Fibroblast of skin of left biceps (primary cell): Measurements from ENCODE around the gene DIPK1C.

Source experiments
- DNase-seq, 2 experiments: peaks; one replicate each; pipeline ENCODE4 v3.0.0-alpha.2; 2013; ENCODE audit warnings: low read depth in 2 of 2

The DIPK1C gene

DNA sequence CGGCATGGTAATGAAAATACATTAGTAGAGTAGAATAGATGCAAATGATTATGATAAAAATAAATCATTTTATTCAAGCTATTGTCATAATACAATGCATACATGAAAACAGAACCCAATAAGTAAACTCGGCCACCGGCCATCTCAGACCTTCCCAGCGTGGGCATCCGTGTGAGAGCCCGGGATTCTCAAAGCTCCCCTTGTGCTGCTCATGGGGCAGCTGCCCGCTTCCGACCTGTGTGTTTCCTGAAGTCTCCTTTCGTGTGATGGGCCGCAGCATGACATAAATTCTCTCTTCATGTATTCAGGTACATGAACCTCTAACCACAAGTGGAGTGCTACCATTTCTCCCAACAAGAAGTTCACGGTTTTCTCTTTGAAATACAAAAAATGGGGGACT lies 25.6 kb upstream of the DIPK1C start:
- no peak for DNase-seq

DNA sequence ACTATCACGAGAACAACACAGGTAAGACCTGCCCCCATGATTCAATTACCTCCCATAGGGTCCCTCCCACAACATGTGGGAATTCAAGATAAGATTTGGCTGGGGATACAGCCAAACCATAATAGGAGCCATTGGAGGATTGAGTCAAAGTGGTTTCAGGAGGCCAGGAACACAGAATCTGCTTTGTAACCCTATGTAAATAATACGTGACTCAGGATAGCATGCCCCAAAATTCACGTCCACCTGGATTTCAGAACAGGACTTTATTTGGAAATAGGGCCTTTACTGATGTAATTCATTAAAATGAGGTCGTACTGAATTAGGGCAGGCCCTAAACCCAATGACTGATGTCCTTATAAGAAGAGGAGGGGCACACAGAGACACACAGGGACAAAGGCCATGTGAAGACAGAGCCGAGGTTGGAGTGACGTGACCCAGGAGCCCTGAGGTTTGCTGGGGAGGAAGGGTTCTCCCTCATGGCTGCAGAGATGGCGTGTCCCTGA lies 23.1 kb upstream of the DIPK1C start:
- DNase-seq, result no peak

DNA sequence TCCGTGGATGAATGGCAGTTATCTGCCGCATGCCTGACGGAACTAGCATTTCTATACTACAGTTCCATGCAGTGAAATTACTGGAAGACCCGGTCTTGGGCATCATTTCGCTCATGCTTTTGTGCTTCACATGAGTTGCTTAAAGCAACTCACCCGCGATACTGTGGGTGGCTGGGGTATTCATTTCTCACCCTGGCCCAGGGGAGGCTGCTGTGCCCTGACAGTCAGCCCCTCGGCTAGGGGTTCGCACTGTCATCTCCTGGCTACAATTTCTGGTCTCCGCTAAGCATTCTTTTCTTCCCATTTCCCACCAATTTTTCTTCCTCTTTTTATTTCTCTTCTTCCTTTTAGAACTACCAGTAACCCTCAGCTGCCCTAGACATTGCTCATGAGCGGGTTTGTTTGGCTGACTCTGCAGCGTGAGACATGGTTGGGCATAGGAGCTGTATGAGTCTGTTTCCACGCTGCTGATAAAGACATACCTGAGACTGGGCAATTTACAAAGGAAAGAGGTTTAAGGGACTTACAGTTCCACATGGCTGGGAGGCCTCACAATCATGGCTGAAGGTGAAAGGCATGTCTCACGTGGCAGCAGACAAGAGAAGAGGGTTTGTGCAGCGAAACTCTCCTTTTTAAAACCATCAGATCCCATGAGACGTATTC lies 22.5 kb upstream of the DIPK1C start:
- DNase-seq, result no peak

DNA sequence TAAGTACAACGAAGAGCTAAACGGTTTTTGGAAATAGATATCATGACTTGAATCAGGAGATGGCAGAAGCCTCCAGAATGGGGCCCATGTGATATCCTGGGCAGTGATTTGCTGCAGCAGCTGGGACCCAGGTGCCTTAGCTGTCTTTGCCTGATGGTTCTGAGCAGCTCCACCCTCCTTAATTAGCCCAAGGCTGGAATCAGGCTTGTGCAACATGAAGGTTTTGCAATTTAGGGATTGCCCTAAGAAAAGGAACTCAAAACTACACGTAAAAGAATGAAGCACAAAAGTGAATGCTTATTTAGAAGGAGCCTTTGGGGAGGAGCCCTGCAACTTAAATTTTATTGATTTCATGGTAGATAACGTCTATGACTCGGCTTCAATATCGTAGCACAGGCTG lies 21.8 kb upstream of the DIPK1C start:
- DNase-seq, result no peak

GRCh38 chr18:74478316-74478715 lies 21.2 kb upstream of the DIPK1C start:
- DNase-seq, result no peak

DNA sequence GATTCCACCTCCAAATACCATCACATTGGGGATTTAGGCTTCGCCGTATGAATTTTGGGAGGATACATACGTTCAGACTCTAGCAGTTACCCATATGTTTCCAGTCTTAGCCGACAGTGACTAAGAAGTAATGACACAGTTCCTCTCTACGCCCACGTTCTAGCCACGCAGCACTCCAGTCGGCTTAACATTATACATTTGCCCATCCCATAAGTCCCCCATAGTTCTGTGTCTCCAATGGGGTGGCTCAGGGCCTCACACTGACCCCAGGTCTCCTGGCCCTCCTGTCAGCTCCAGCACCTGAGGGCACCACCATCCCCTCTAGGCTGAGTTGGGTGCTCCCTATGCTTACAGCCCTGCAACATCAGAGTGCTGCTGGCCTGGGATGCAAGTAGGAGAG lies 20.7 kb upstream of the DIPK1C start:
- no peak for DNase-seq

GRCh38 chr18:74476140-74476539 lies 19.0 kb upstream of the DIPK1C start:
- no peak for DNase-seq

- no peak for DNase-seq
Observed at GRCh38 chr18:74473976-74474640, 17.0 kb upstream of the DIPK1C start.

DNA sequence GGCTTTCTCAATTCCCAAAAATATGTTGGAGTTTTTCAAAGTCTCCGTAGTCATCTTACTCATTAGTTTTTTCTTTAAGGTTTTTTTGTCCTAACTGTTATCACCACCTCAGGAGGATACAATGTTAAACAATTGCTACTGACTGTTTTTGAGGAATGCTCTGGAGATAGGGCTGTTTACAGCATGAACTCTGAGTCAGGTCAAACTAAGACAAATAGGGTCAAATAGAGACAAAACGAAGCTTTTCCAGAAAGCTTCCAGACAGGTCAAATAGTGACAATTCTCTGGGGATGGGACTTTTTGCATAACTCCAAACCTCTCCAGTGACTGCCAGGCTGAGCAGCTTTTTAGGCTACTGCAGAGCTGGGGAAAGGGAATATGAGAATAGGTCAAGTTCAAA lies 15.2 kb upstream of the DIPK1C start:
- DNase-seq, result no peak

- no peak for DNase-seq
Observed at GRCh38 chr18:74468547-74469061, 11.5 kb upstream of the DIPK1C start.

- DNase-seq, result no peak
Observed at GRCh38 chr18:74465775-74466174, 8.7 kb upstream of the DIPK1C start.

- no peak for DNase-seq
Observed at GRCh38 chr18:74463983-74464382, 6.9 kb upstream of the DIPK1C start.

DNA sequence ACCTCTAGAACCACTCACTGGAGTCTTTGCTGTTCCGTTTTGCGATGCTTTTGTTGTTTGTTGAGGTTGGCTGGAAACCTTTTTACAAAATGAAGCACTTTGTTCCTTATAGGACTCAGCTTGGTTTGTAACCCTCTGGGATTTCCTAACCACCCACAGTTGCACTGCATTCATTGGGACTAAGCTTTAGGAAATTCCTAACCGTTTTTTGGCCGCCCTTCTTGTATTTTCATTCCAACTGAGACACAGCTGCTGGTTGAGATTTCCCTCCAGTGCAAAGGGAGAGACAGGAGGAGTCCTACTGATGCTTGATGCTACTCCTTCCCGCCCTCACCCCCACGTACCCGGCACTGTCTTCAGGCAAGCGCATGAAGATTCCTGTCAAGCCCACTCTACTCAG lies 6.1 kb upstream of the DIPK1C start:
- no peak for DNase-seq

DNA sequence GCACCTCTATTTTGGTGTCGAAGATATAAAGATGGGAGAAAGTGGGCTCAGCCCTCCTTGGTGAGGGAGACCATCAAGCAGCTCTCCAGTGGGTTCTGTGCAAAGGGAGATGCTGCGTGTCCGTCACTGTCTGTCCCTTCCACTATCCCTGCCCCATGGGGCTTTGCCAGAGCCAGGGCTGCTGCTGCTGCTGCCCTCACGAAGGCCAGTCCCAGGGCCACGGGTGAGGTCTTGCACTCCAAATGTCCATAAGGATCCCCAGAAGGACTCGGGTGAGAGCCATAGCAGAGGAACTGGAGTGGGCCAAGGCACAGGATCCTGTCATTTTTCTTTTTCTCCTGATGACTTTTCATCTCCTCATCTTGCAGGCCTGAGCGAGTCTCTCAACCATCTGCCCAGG lies 3.7 kb upstream of the DIPK1C start:
- no peak for DNase-seq

- no peak for DNase-seq
Observed at GRCh38 chr18:74459889-74460288, 2.8 kb upstream of the DIPK1C start.

DNA sequence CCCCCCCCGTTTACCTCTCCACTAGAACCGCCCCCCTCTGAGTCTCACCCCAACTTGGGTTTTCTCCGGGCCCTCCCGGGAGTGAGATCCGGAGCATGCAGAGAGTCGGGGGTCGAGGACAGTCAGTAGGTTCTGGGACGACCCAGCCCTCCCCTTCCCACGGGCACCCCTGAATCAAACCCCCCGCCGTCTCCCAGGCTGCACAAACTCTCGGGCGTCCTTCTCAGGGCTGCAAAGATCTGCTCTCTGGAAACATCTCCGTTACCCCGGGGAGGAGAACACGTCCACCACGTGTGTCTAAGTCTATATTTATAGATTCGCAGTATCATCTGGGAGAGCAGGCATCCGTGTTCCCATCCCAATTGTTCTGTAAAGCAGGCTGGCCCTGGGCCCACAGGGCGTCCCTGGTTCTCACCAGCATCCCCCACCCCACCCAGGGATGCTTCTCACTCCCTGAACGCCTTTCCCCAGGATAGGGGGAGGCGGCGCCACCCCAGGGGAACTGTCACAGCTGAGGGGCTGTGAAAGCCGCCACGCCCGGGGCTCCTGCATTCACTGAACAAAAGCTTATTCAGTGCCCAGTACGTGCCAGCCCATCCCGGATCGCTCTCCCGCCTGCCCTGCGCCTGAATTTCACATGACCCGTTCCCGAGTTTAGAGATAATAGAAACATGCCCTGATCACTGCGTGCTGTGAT lies 765 bp upstream of the DIPK1C start:
- DNase-seq, result no peak

GRCh38 chr18:74456349-74457042 lies 612 bp downstream of the DIPK1C start:
- DNase-seq, result no peak

- no peak for DNase-seq
Observed at GRCh38 chr18:74456017-74456348, 1.1 kb downstream of the DIPK1C start.

DNA sequence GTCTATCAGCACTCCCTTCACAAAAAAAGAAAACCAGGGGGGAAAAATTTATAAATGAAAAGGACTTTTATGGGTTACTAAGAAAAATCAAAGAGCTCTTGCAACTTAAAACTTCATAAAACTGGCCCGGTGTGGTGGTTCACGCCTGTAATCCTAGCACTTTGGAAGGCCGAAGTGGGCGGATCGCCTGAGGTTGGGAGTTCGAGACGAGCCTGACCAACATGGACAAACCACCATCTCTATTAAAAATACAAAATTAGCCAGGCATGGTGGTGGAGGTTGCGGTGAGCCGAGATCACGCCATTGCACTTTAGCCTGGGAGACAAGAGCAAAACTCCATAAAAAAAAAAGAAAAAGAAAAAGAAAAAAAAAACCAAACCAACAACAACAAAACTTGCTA lies 1.7 kb downstream of the DIPK1C start:
- no peak for DNase-seq

DNA sequence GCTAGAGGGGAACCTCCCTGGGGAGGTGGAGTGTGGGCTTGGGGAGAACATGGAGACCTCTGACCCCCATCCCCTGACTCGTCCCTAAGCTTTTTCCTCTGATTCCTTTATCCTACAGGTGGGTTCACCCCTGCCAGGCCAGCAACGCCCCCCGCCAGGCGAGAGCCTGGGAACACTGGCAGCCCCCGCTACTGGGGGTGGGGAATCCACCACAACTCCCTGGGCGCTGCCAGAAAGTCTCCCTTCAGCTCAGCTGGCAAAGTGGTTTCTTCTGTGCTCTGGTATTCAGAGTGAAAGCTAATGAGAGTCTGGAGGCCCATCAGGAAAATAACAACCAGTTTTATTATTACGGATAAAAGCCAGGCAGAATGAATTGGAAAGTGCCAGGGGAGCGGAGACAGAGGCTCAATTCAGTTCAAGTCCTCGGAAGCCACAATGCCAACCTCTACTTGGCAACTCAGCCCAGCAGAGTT lies 2.8 kb downstream of the DIPK1C start:
- no peak for DNase-seq

- DNase-seq, result no peak
Observed at GRCh38 chr18:74453642-74454198, 3.4 kb downstream of the DIPK1C start.

DNA sequence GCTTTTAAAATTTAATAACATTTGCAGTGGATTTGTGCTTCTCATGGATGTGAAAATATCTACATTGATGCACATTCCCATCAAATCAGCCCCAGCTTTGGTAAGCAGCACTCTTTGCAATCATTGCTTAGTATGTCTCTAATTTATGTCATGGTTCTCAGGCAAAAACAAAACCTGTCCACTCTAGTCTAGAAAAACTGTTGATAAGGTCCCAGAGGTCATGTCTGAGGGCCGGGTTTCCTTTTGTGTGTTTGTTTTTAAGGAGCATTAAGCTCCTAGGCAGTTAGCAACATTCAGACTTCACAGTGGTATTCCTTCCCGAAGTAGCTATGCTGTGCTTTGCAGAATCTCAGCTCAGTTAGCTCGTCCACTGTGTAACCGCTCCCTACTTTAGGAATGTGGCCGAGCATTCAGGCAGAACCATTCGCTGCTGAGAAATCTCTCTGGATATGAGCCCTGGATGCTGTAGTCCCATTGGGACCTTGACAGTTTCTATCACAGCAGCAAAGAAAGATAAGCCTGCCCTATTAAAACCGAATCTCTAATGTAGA lies 4.0 kb downstream of the DIPK1C start:
- no peak for DNase-seq
